ENCODE measurements around the gene GBP7.
"Not testable (repeated sequence)": the region's sequence is repeated elsewhere in the genome, so short reads cannot be mapped to it uniquely, and the experiment has no call there.

The GBP7 gene

DNA sequence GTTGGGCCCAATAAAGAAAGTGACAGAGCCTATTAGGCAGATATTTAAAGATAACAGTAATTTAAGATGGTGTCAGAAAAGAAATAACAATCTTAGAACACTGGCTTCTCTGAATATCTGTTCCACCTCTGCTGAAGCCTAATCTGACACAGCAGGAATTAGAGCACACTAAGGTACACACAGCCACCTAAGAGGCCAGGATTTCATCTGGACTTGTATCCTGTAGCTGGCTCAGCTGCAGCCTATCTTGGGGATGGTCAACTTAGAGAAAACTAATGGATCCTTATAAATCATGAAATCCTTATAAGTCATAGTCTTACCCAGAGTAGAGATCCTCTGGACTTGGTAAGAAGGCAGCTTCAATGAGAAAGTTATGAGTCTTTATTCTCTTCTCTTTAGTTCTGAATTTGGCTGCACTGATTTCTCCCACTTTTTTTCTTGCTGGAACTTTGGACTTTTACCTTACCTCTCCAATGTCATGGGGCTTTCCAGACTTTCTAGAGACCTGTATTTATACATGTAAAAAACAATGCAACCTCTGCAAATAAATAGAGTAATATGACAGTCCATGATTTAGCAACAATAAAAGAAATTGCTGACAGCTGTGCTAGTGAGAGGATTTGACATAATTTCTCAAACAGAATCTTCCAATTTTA lies at the start of gene GBP7:
Gene GBP7 (minus strand): TSS at position 403 of the 656 bp plus-strand sequence. CDS start 4,068 bp downstream, outside the sequence.
- no peak for DNase-seq

- peak; percentile 61 for DNase-seq
Observed at GRCh38 chr1:89221341-89221740, 45.5 kb upstream of the GBP7 start.

DNA sequence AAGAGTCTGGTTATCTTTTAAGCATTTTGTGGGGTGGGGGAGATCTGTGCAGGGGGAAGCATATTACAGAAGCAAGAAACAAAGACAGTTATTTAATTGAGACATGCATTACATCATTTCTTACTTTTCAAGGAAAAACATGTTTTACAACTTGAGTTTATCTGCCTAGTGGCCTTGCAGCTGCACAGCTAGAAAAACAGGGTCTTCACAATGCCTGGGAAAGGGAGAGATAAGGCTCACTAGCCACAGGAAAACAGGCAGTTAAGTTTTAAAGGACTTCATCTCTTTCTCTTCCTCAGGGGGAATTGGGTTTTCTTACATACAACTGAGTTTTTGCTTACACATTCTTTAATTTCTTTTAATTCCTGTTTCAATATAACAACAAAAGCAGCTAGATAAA lies 44.0 kb upstream of the GBP7 start:
- DNase-seq = not testable (repeated sequence)

GRCh38 chr1:89218941-89219340 lies 43.1 kb upstream of the GBP7 start:
- not testable (repeated sequence) for DNase-seq

DNA sequence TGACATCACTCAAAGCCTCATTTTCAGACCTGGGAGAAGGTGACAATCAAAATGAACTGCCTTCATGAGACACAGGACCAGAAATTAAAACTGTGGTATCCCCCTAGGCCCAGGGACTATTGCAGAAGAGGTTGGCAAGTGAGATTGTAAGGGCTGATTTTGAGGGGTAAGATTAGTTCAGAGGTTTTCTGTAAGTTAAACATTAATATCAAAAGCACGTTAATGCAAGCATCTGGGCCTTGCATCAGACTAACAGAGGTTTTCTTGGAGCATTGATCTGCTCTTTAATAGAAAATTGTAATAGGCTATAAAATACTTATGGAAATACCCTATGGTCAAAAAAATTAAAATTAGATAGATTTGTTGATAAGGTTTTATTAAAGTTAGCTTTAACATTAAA lies 37.5 kb upstream of the GBP7 start:
- DNase-seq = no peak

DNA sequence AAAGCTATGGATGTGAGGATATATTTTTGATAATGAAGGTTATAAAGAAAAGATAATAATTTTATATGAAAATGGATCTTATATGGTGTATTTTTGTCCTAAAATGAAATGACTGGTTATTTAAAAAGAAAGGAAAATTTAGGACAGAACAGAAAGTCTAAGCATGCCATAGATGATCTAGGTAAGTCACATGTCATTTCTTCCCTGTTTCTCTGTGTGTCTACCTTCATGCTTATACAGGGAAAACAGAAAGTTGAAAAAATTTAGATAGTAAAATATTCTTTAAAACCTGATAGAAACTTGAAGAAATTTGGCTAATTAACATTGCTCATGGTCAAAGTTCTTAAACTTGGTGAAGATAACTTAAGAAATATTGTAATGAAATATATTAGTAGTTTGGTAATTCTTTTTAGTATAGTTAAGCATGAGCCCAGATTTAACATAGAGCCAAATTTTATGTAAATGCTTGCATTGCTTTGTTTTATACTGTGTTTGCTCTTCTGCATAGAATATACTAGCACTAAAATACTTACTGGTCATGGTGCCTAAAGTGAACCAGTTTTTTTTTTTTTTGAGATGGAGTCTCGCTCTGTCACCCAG lies 35.3 kb upstream of the GBP7 start:
- no peak for DNase-seq

- DNase-seq = no peak
Observed at GRCh38 chr1:89206373-89206772, 30.6 kb upstream of the GBP7 start.

GRCh38 chr1:89203166-89203565 lies 27.4 kb upstream of the GBP7 start:
- DNase-seq = no peak

- no peak for DNase-seq
Observed at GRCh38 chr1:89201106-89201794, 25.4 kb upstream of the GBP7 start.

- no peak for DNase-seq
Observed at GRCh38 chr1:89200663-89201062, 24.9 kb upstream of the GBP7 start.

DNA sequence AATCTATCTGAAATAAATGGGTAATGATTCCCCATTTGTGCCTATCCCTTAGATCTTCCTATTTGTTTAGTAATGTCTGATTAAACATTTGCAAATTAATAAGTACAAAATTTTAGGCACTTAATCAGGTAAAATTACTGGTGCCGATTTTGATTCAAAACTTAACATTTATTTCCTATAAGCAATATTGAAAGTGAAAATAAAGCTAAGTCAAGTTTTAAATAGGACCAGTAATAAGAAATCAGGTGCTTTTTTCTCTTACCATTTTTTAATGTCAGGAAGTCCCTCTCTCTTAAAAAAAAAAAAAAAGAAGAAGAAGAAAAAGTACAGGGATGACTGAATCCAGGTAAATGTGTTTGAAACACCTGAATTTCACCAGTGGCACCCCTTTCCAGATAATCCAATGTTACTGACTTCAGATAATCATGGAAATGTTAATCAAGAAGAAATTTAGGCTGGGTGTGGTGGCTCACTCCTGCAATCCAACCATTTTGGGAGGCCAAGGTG lies 23.8 kb upstream of the GBP7 start:
- no peak for DNase-seq

GRCh38 chr1:89198491-89199072 lies 22.8 kb upstream of the GBP7 start, which contains the start of gene GBP4:
GBP4 (minus strand) TSS chr1:89198942; CDS start chr1:89198834, 108 bp downstream.
- no peak for DNase-seq

DNA sequence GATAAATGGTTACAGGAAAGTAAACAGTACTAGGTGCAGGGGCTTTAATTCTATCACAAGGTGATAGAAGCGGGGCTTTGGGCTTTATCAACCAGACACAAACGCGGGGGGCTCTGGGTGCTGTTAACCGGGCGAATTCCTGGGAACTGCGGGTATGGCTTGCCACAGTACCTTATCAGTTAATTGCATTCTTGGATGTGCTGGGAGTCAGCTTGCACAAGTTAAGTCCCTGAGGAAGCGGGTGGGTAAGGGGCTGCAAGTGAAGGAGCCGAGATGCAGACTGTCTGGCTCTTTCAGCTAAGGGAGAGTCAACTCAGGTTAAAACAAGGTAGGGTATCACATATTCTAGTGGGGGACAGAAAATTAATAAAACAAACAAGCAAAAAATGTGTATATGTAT lies 22.3 kb upstream of the GBP7 start:
- DNase-seq = no peak

DNA sequence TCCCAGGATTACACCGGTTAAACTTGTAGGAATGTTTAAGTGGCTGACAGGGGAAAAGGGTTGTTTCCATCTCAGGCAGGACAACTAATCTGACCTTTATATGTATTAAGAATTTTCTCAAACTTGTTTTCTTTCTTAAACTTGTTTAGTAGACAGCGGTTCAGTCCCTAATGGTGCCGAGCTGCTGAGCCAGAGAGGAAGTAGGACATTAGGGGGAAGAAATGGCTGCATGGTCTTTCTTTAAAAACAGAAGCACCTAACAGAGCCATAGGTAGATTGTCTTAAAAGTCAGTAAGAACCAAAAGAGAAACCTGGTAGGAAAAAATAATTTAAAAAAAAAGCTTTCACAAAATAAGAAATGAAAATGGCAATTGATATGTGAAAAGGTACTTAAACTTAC lies 19.7 kb upstream of the GBP7 start:
- DNase-seq = no peak

- no peak for DNase-seq
Observed at GRCh38 chr1:89191314-89191713, 15.5 kb upstream of the GBP7 start.

- no peak for DNase-seq
Observed at GRCh38 chr1:89190017-89190416, 14.2 kb upstream of the GBP7 start.

- peak; percentile 4 for DNase-seq
Observed at GRCh38 chr1:89179343-89179742, 3.5 kb upstream of the GBP7 start.

DNA sequence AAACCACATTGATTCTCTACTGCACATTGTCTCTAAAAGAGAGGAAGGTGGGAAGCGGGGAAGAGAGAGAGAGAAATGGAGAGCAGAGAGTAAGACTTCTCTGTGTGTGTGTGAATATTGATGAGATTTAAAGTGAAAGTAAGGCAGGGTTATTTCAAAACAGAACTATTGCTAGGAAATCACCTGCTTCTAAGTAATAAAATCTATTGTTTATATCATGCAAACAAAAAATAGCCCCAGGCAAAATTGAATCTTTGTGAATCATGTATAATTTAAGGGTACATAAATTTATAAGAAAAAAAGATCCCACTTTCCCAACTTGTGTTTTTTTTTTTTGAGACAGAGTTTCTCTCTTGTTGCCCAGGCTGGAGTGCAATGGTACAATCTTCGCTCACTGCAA lies 1.2 kb upstream of the GBP7 start:
- DNase-seq = no peak

- no peak for DNase-seq
Observed at GRCh38 chr1:89174491-89174890, 1.3 kb downstream of the GBP7 start.

GRCh38 chr1:89172468-89173143 lies 3.2 kb downstream of the GBP7 start:
- DNase-seq = no peak

DNA sequence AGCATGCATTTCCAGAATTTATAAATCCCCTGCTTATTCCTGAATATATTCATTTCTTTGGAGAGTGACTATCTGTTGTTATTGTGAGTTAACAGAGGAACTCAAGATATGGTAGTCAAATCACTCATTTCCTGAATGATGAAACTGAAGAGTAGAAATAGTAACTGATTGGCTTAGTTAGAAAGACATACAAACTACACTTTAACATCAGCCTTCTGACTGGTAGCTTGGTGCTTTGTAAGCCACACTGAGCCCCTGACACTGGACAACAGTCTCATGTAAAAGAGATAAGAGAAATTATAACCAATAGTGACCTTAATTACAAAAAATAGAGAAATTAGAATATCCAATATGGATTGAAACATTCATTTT lies 4.8 kb downstream of the GBP7 start:
- no peak for DNase-seq

DNA sequence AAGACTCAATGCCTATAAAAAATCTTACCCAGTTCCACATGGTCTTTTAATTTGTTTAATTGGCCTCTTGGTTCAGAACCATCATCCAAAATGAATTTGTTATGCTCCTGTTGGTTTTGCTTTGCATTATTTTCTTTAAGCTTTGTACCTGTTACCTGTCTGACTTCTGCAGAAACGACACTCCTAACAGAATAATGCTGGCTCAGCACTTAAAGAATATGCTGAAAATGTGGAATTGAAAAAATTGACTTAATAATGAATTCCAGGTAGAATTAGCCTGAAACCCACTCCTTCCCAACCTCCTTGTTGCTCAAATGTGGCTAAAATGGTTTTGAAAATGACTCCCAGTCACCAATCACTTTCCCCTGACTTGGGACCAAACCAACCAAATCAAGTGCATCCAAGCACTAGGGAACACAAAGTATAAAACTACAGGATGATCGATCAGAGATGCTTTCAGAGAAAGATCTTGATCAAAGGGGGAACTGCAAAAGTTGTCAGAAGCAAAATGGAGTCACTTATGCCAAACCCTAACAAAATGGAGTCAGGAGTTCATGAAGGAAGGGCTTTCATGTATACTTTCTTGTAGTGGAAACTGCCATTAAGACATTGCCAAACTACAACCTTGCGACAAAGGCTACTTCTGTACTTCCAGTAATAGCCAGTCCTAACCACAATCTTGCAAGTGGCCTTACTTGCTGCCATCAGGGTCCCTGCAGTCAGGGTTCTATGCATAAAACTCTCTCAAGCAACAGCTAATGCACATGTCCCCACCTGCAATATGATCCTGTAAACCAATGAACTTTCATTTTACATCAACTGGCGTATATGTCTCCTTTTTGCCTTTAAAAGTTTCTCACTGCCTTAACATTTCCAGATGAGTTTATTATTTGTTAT lies 5.4 kb downstream of the GBP7 start:
- DNase-seq = no peak

Measured in DMS153 (cell line).